GM12872 (cell line): Measurements from ENCODE around the gene XIST.

Source experiments
- CTCF ChIP-seq: IDR thresholded peaks from 3 replicates; pipeline ENCODE4 v1.5.1; 2011; ENCODE audit warnings: low read depth, mild to moderate bottlenecking, low read length, moderate library complexity; ENCODE audit not compliant: insufficient read depth

Gene XIST

GRCh38 chrX:73855546-73855945 lies 3.0 kb upstream of the XIST start:
- peak; percentile 52 for TF ChIP-seq CTCF

DNA sequence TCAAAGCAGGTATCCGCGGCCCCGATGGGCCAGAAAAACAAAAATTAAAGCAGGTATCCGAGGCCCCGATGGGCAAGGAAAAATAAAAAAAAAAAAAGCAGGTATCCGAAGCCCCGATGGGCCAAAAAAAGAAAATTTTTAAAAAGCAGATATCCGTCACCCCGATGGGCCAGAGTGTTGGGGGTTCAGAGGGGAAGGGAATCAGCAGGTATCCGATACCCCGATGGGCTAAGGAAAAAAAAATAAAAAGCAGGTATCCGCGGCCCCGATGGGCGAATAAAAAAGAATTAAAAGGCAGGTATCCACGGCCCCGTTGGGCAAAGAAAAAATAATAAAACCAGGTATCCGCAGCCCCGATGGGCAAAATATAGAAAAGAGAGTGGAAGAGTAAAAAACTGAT lies 492 bp downstream of the XIST start:
- TF ChIP-seq CTCF, result no peak

DNA sequence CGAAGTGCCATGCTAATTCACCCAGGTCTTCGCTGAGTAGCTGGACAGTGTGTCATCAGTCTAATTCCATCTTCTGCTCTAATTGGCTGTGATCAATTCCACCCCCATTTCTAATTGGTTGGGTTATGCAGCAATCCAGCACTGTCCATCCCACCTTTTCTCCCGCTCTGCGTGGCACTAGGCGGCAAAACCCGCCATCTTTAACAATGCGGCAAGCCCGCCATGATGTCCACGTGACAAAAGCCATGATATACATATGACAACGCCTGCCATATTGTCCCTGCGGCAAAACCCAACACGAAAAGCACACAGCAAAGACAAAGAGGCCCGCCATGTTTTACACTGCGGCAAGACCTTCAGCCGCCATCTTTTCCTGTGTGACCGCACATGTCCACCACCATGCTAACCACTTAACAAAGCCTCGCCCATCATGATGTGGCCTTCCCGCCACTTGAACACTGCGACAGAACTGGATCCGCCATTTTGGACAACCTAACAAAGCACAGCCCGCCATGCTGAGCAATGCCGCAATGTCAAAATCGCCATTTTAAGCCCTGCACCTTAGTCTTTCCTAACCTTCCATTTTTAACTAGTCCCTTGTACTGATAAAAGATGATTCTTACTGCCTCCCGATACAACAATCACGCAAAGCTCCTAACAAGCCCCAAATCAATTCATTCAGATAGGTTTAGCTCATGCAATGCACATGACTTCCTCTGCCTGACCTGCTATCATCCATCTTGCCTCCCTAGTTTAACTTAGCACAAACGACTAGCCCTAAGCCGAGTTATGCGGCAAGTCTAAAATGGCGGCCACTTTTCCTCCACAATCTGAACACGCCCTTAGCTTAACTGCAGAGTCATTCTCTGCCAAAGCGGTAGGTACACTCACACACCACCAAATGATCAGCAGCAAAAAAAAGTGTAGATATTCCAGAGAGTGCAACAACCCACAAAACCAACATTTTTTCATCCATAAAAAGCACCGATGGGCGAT lies 1.2 kb downstream of the XIST start:
- TF ChIP-seq CTCF, result no peak

- TF ChIP-seq CTCF, result no peak; the same call in 2 of the 3 replicates
Measured at GRCh38 chrX:73850124-73851013, 2.1 kb downstream of the XIST start.

DNA sequence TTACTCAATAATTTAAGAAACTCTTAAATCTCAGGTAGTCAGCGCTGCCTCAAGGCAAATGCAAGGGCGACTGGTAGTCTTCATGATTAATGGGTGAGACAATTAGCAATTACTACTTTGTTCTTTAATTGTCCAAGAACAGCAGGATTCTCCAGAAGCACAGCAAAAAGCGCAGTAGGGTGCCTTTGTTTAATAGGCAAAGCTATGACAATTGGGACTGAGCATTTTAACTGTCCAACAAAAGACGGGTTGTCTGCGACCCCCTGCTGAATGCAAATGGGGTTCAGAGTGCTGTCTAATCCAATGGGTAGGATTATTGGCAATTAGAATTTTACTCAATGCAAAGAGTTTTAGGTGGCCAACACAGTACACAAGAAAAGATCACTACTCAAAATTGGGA lies 3.4 kb downstream of the XIST start:
- TF ChIP-seq CTCF, result no peak

- no peak for TF ChIP-seq CTCF
Measured at GRCh38 chrX:73847991-73848390, 4.5 kb downstream of the XIST start.

- no peak for TF ChIP-seq CTCF
Measured at GRCh38 chrX:73847100-73847499, 5.4 kb downstream of the XIST start.
